Caco-2 (cell line): ENCODE measurements around the gene ADAM12. TPM values are rescaled to one million over a fixed set of nuclear protein-coding genes. Genes with fewer than 3 reads are reported as not detected.

Experiments
- BruUV-seq: library from RNA; stranded (reverse); fragments of 400-500 nt; replicated peaks from 2 replicates; lab custom pipeline; 2021; lab: Mats Ljungman, UMichigan
- CTCF ChIA-PET: fragments of 300-600 bp; sonication (Branson Sonifier 250); formaldehyde crosslinking; loops from one replicate; lab custom pipeline; 2022; ENCODE audit warnings: antibody characterized with exemption; lab: Charles Lee
- POLR2A ChIA-PET: fragments of 300-600 bp; sonication (Branson Sonifier 250); formaldehyde crosslinking; loops from one replicate; lab custom pipeline; 2022; ENCODE audit warnings: antibody characterized with exemption; lab: Charles Lee
- DNase-seq, 2 experiments: peaks; one replicate each; pipeline versions ENCODE4 v3.0.0 to v3.0.0-alpha.2; 2020 to 2022
- H3K27me3 ChIP-seq: replicated peaks from 2 replicates; pipeline ENCODE4 v1.6.0; 2011; ENCODE audit warnings: low read length; ENCODE audit not compliant: control insufficient read depth, insufficient read depth
- H3K36me3 ChIP-seq: 2 replicates; pipeline ENCODE4 v1.5.1; 2011; ENCODE audit warnings: low read length; ENCODE audit not compliant: control insufficient read depth, insufficient read depth
- H3K4me1 ChIP-seq: fragments of 250-450 bp; sonication (Bioruptor Pico); 2 replicates; pipeline ENCODE4 v1.5.1; 2020; ENCODE audit warnings: mild to moderate bottlenecking
- H3K4me3 ChIP-seq: 2 replicates; pipeline ENCODE4 v1.5.1; 2011; ENCODE audit warnings: low read depth, mild to moderate bottlenecking, control low read depth, low read length
- H3K9me3 ChIP-seq: fragments of 250-450 bp; sonication (Bioruptor Pico); 2 replicates; pipeline ENCODE4 v1.5.1; 2020; ENCODE audit warnings: mild to moderate bottlenecking, moderate library complexity
- H3K27ac Mint-ChIP-seq: one replicate; pipeline ENCODE4 v1.8.0; 2022; ENCODE audit warnings: mixed read lengths; ENCODE audit not compliant: unreplicated experiment
- H3K27me3 Mint-ChIP-seq: one replicate; pipeline ENCODE4 v1.8.0; 2022; ENCODE audit warnings: mixed read lengths; ENCODE audit not compliant: insufficient read depth, unreplicated experiment
- H3K36me3 Mint-ChIP-seq: one replicate; pipeline ENCODE4 v1.8.0; 2022; ENCODE audit warnings: mild to moderate bottlenecking, mixed read lengths; ENCODE audit not compliant: insufficient read depth, unreplicated experiment
- H3K4me1 Mint-ChIP-seq: one replicate; pipeline ENCODE4 v1.8.0; 2022; ENCODE audit warnings: low read depth, mixed read lengths; ENCODE audit not compliant: unreplicated experiment
- H3K4me3 Mint-ChIP-seq: one replicate; pipeline ENCODE4 v1.8.0; 2022; ENCODE audit warnings: mild to moderate bottlenecking, moderate library complexity, mixed read lengths; ENCODE audit not compliant: unreplicated experiment
- H3K9me3 Mint-ChIP-seq: one replicate; pipeline ENCODE4 v1.8.0; 2022; ENCODE audit warnings: mixed read lengths; ENCODE audit not compliant: unreplicated experiment
- CTCF ChIP-seq, 2 experiments: fragments of 200-600 bp in 1 of 2; IDR thresholded peaks; 1 replicate in 1 of 2; 2 replicates in 1 of 2; pipeline versions ENCODE4 v1.5.1 to v1.8.0; 2011 to 2022; ENCODE audit warnings: antibody characterized with exemption in 1 of 2, control low read depth in 1 of 2, inconsistent platforms in 1 of 2, low read depth in 1 of 2, low read length in 1 of 2, mild to moderate bottlenecking in 1 of 2, moderate library complexity in 1 of 2; ENCODE audit not compliant: insufficient read depth in 1 of 2, severe bottlenecking in 1 of 2, unreplicated experiment in 1 of 2
- intact Hi-C: fragments of 100-400 bp; cut with micrococcal nuclease; formaldehyde crosslinking; loops from one replicate; pipeline ENCODE4 v1.10.0; 2022; ENCODE audit not compliant: unreplicated experiment
- total RNA-seq: library from RNA; stranded (reverse); gene quantifications from 2 replicates; pipeline ENCODE4 v1.2.3, GENCODE V29; 2022

The ADAM12 gene
- total RNA-seq, 1 experiment from 2014 or later = not detected

GRCh38 chr10:126110489-126111180 lies 277.6 kb downstream of the ADAM12 start:
- no peak overlapping the region for H3K4me3 ChIP-seq
- ChIA-PET POLR2A (no interaction called here), CTCF (no interaction called here)
- no peaks in the 10 kb centered on the region for H3K36me3 Mint-ChIP-seq
- no peak overlapping the region for H3K27ac Mint-ChIP-seq
- H3K4me1 ChIP-seq = no peaks in the 10 kb centered on the region
- intact Hi-C loops = no loop called here
- H3K9me3 Mint-ChIP-seq = peaks cover 10% of the 10 kb centered on the region
- H3K36me3 ChIP-seq = no peaks in the 10 kb centered on the region
- no peak for DNase-seq
- no peak for TF ChIP-seq CTCF (IDR thresholded peaks at IDR 0.05; ENCODE audit: insufficient read depth in 1 of 2, low read depth in 1 of 2, low read length in 1 of 2, severe bottlenecking in 1 of 2, unreplicated experiment in 1 of 2)
- H3K9me3 ChIP-seq = no peaks in the 10 kb centered on the region
- H3K27me3 Mint-ChIP-seq = peaks cover 11% of the 10 kb centered on the region
- H3K4me3 Mint-ChIP-seq = no peak overlapping the region
- no TSS peak for BruUV-seq
- H3K4me1 Mint-ChIP-seq = no peaks in the 10 kb centered on the region
- no peaks in the 10 kb centered on the region for H3K27me3 ChIP-seq

- ChIA-PET POLR2A (no interaction called here), CTCF (no interaction called here)
- intact Hi-C loops = no loop called here
- no peaks in the 10 kb centered on the region for H3K36me3 Mint-ChIP-seq
- Histone ChIP-seq H3K36me3 (no peaks in the 10 kb centered on the region), H3K27me3 (no peaks in the 10 kb centered on the region), H3K9me3 (no peaks in the 10 kb centered on the region), H3K4me1 (no peaks in the 10 kb centered on the region), H3K4me3 (no peak overlapping the region)
- peaks cover 10% of the 10 kb centered on the region for H3K9me3 Mint-ChIP-seq
- H3K4me1 Mint-ChIP-seq = no peaks in the 10 kb centered on the region
- no peak for DNase-seq
- H3K4me3 Mint-ChIP-seq = no peak overlapping the region
- no peak for TF ChIP-seq CTCF (IDR thresholded peaks at IDR 0.05; ENCODE audit: insufficient read depth in 1 of 2, low read depth in 1 of 2, low read length in 1 of 2, severe bottlenecking in 1 of 2, unreplicated experiment in 1 of 2)
- peaks cover 11% of the 10 kb centered on the region for H3K27me3 Mint-ChIP-seq
- H3K27ac Mint-ChIP-seq = no peak overlapping the region
- no TSS peak for BruUV-seq
These were observed 278.4 kb downstream of the ADAM12 start for GRCh38 chr10:126109893-126110292.

- Histone ChIP-seq H3K36me3 (no peaks in the 10 kb centered on the region), H3K4me1 (no peaks in the 10 kb centered on the region), H3K9me3 (no peaks in the 10 kb centered on the region), H3K4me3 (no peak overlapping the region), H3K27me3 (no peaks in the 10 kb centered on the region)
- no peaks in the 10 kb centered on the region for H3K36me3 Mint-ChIP-seq
- no peak overlapping the region for H3K27ac Mint-ChIP-seq
- TF ChIP-seq CTCF (IDR thresholded peaks at IDR 0.05; ENCODE audit: insufficient read depth in 1 of 2, low read depth in 1 of 2, low read length in 1 of 2, severe bottlenecking in 1 of 2, unreplicated experiment in 1 of 2) = no peak
- intact Hi-C loops = no loop called here
- H3K4me3 Mint-ChIP-seq = no peak overlapping the region
- no peak for DNase-seq
- BruUV-seq = no TSS peak
- peaks cover 10% of the 10 kb centered on the region for H3K9me3 Mint-ChIP-seq
- CTCF ChIA-PET = no interaction called here
- no peaks in the 10 kb centered on the region for H3K4me1 Mint-ChIP-seq
- POLR2A ChIA-PET = no interaction called here
- peaks cover 11% of the 10 kb centered on the region for H3K27me3 Mint-ChIP-seq
These were observed 279.6 kb downstream of the ADAM12 start for GRCh38 chr10:126108693-126109092.
